Measurements from ENCODE around the gene ZNF845.
"Not testable (repeated sequence)": the region's sequence is repeated elsewhere in the genome, so short reads cannot be mapped to it uniquely, and the experiment has no call there.

ZNF845 gene

DNA sequence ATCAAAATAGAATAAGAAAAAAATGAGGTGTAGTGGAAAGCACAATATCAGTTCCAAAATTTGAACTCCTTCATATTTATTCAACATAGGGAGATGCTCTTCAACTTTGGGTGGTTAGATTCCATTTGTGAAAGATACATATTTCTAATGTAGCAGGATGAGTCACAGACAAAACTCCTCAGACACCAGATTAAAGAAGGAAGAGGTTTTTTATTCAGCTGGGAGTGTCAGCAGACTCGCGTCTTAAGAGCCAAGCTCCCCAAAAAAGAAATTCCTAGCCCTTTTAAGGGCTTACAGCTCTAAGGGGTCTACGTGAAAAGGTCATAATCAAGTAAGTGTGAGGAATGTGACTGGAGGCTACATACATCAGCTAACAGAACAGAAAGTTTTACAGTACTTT is 54.6 kb downstream of the ZNF845 start:
- no peak for DNase-seq

DNA sequence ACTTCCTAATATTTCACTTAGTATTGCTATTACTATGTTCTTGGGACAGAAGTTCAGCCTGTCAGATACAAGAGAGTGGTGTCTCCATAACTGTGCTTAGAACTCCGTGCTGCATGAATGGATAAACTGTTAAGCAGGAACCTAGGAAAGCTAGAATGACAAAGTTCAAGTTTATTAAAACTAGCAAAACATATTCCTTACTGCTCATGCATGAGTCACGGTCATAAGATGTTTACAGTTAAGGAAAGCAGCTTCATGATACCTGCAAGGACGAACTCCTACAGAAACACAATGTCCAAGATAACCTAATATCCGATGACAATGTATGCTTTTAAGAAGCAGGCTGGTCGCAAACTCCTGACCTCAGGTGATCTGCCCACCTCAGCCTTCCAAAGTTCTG is 55.4 kb downstream of the ZNF845 start:
- no peak for DNase-seq

DNA sequence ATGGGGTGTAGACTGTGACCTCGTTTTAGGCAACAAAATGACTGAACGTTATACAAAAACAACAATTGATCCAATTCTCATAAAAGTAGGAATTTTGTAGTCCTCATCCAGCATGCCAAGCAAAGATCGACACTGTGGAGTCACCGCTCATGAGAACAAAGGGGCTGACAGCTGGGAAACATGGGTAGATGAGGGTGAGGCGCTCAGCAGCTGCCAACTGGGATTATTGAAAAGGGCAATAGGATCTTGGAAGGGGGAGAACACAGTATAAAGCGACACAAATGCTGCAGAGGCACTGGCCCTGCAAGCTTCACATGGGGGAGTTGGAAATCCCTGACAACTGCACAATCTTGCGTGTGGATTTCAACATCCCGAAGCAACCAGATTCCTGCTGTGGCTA is 56.0 kb downstream of the ZNF845 start:
- DNase-seq = no peak

GRCh38 chr19:53389978-53390377 is 56.4 kb downstream of the ZNF845 start:
- DNase-seq = no peak

- peak in 1 of 2 donors; percentile 52 for DNase-seq
These were observed 61.0 kb downstream of the ZNF845 start for GRCh38 chr19:53394522-53394973.

GRCh38 chr19:53394974-53395839 is 61.7 kb downstream of the ZNF845 start, which contains the start of gene ZNF765:
TSS of gene ZNF765 (plus strand) at chr19:53395149. CDS start at chr19:53398016, 2,867 bp downstream.
- peak; percentile 85 to 87 for DNase-seq

DNA sequence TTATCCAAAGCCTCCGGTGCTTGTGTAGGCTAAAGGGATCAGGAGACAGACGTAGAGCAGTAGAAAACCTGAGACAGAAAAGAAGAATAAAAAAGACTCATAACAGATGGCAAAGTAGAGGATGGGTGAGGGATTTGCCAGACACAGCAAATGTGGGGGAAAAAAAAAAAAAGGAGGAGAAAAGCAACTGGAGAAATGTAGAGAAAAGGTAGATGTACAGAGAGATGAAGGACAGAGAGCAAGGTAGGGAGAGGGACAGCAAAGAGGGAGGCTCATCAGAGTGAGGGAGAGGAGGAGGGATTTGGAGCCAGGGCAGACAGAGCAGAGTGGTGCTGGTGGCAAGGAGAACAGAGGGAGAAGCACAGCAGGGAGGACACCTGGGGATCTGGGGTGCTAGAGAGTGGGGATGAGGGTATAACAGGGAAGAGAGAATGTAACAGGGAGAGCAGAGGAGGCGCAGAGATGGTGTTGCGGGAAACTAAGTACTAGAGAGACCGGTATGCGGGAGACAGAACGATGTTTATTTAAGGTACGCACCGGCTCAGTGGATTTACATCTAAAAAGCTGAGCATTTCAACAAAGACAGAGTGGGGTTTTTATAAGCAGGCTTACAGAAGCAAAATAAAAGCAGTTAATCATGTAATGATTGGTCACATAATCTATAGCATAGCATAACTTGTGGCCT is 62.4 kb downstream of the ZNF845 start:
- peak in 1 of 2 donors; percentile 1 for DNase-seq

GRCh38 chr19:53396525-53396868 is 62.9 kb downstream of the ZNF845 start:
- DNase-seq = no peak

- not testable (repeated sequence) for DNase-seq
These were observed 64.4 kb downstream of the ZNF845 start for GRCh38 chr19:53397918-53398317.

Measured in hippocampal formation (tissue), 2 donors.